ENCODE data around the gene SLC38A2.

Gene SLC38A2

DNA sequence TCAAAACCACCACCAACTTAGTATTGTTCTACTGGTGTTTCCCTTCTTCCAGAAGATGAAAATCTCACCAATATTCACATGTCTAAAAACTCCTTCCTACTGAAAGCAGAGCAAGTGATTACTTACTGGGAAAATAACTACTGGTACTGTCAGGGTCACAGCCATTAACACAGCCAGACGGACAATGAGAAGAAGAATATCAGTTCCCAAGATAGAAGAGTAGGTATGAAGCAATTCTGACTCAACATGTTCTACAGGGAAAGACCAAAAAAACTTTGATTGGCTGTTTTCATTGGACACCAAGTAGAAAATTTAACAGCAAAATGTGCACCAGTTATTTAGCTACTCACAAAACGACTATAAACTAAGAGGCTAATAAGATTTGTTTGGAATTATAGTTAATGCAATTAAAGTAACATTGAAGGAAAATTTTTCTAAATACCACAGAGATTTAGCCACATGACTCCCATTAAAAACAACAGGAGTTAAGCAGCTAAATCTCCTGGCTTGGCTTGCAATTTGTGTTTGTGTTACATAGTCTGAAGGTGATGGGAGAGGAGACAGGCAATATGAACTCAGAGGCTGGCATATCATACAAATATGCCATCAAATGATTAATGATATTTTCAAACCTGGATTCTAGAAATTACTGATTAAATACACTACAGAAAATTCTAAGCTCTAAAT lies 9.5 kb downstream of the SLC38A2 start:
- DNase-seq (ENCODE audit: low spot score) (no peak), FAIRE-seq (no peak)

DNA sequence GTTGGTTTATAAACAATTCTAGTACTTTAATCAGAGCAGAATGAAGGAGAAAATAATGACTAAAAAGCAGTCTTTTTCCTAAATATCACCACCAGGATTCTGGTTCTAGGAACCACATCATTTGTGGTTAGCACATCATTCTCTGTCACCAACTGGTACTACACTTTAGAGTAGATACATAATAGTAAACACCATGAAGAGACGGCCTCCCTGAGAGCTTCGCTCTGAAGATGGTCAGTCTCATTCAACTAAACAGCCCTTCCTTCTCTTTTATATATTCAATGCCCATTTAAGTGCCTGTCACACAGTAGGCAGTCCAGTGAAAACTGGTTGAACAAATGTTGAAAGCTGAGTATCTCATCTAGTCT lies 10.9 kb downstream of the SLC38A2 start:
- no peak for DNase-seq (ENCODE audit: low spot score)
- no peak for FAIRE-seq

DNA sequence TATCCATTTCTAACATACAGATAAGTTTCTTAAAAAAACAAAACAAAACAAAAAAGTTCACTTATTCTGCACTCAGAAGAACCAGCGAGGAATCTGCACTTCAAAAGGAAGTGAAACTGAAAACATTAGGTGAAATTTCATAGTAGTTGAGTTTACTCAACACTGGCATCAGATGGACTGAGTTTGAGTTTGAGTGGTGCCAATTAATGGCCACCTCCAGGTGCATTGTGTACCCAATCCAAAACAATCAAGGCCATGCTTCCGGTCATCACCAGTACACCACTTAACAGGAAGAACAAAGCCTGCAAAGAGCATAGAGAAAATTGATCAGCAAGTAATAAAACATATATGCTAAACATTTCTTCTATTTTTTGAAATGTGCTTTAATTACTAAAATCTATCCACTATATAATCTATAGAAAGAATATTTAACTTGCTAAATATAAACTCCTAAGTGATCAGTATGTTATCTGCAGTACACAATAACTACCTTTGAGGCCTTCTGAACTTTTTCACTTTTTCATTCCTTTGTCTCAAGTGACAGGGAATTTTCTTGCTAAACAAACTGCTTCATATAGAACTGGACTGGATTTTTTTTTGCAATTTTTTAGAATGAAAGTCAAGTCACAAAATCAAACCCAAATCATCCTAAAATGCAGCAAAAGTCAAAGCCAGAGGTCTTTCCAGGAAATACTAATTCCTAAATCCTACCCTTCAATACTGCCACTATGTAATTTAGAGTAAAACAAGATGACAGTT lies 11.5 kb downstream of the SLC38A2 start:
- no peak for FAIRE-seq
- no peak for DNase-seq (ENCODE audit: low spot score)

DNA sequence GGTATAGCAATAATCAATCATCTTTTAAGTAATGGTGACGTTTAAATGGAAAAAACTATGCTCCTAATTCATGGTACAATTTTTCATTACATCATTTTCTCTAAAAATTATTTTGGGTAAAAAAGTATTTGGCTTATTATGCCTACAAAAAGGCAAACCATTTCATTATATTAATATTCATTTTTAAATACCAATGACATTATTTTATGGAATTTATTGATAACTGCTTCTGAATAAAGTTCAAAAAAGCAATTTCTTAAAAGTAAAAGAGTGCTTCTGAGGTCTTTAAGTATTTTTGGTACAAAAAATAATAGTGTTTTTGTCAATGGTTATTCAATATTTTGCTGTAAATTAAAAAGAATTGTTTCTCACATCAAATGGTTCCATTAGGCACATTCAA lies 12.2 kb downstream of the SLC38A2 start:
- DNase-seq (ENCODE audit: low spot score) (no peak), FAIRE-seq (no peak)

DNA sequence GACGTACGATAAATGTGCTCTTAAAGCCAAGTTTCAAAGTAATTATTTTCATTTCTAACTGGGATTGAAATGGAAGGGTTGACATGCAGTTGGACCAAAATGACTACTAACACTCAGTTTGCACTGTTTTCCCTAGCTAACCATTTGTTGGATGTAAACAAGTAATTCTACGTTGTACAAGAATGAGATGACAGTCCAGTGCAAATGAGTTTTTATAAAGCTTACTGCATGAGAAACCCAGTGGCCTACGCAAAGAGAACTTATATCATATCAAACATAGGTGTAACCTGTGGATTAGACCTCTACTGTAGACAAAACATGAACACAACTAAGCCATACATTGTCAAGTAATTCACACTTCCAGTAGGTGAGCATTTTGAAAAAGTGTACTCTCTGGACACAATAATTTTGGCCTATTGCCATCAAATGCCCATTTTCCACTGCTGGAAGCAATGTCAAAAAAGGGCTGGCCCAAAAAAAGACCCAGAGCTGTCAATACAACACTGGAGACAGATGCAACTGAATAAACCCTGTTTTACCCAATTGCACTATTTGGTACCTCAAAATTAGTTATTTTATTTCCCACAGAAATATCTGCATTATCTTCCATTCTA lies 12.8 kb downstream of the SLC38A2 start:
- no peak for FAIRE-seq
- no peak for DNase-seq (ENCODE audit: low spot score)

DNA sequence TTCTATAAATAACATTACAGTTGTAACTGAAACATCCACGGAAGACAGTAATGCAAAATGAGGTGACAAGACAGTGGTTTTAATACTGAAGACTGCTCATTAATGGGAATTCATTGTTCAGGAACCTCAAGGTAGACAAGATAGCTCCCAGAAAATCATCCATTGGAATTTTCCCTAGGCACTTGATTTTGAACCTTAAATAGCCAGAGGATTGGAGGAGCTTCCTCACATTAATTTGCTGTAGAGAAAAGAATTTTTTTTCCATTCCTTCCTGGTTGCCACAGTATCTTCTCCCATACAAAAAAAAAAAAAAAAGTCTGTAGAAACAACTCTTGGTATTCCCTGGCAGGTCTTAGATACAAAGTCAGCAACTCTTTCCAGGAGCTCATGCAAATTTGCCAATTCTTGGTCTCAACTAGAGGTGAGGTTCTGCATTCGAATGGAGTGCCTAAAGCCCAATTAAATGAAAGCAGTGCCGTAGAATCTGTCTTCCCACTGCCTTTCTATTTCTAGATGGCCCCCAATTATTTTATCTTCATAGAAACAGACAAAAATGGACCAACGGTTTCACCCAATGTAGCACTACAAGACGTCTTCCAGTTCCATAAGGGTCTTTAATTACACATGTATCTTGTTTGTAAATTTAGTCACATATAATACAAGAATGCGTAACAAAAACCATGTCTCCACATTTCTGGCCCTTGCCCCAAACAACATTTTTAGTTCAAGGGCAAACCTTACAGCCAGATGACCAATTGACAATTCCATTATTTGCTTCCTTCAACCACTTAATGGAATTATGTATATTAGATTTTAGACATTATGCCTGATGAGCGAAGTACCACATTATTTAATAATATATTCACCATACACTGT lies 13.5 kb downstream of the SLC38A2 start:
- DNase-seq (ENCODE audit: low spot score) (no peak), FAIRE-seq (no peak)

DNA sequence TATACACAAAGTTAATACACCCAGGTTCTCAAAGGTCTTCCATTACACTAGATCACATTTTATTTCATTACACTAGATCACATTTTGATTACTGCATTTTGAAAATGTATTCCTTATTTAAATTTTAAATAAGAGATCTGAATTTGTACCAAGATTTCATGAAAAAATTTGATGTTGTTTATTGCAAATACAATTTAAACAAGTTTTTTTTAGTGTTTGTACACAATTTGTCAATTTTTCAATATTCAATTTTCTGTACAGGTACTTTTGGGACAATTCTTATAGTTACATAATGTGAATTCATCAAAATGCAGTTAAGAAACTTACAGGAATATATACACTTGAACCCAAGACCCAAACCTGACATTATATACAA lies 14.3 kb downstream of the SLC38A2 start:
- no peak for DNase-seq (ENCODE audit: low spot score)
- FAIRE-seq: no peak

DNA sequence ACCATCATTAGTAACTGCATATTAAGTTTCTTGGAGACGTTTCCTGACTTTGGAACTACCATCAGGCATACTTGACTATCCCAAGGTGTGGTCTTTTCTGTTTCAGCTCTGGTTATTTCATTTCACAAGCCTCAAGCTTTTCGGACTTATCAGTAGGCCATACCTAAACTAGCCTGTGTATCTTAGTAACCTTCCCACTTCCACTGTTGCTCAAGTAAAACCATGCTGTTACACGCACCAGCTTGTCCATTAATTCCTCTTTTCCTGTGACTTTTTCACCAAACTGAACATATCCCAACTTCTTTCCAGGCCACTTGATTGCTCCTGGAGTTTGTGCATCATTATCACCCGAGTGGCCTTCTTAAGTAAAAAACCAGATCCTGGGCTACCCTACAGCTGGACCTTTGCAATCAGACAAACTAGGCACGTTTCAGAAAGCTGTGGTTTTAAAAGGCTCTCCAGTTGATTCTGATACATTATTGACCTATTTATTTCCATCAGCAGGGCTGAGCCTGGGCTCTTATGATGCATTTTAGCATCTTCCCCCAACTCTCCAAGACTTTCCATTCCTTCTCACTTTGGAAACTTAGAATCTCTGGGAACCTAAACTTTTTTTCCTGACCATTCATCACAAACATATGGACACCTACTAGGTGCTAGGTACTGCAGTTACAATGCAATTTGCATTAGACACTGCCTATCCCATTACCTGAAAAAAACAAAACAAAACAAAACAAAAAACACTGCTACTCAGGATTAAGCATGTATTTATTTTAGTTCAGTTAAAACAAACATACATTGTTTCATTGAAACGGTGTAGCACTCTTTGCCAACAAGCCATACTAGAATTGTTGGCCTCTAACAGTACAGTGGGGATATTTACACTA lies 14.9 kb downstream of the SLC38A2 start:
- DNase-seq (ENCODE audit: low spot score) (no peak), FAIRE-seq (no peak)

DNA sequence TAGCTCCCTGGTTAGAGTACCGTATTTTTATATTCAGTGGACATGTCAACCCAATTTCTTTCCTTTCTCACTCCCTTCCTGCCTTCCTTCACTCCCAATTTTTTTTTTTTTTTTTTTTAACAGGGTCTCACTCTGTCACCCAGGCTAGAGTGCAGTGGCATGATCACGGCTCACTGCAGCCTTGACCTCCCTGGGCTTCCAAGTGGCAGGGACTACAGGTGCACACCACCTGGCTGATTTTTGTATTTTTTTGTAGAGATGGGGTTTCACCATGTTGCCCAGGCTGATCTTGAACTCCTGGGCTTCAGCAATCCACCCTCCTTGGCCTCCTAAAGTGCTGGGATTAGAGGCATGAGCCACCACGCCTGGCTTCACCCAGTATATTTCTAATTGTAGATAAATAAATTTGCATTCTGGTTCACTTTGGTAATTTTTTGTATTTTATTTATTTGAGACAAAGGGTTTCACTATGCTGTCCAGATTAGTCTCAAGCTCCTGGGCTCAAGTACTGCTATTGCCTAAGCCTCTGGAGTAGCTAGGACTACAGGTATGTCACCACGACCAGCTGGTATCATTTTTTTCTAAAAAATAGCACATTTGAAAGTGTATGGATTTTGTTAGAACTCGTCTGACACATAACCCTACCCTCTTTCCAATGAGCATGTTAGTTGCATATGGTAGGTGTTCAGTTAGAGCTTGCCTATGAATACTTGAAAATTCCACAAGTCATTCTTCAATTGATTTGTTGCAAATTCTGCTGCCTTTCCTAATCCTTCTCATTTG lies 15.7 kb downstream of the SLC38A2 start:
- FAIRE-seq (no peak), DNase-seq (ENCODE audit: low spot score) (no peak)

DNA sequence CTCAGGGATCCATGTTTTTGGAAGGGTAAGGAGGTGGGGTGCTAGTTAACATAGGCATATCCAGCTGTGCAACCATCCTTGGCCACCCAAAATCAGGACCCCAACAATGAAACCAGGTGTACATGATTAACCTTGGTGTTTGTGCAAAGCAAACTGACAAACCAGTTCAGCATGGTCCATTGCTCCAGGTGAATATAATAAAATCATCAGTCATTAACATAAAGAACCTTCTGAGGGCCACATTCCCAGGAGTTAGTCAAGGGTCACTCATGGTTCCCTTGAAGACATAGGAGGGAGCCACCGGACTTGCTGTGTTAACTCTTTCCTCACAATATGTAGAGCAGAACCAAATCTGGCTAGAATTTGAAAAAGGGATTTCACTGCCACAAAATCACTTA lies 17.8 kb downstream of the SLC38A2 start:
- FAIRE-seq: no peak
- no peak for DNase-seq (ENCODE audit: low spot score)

DNA sequence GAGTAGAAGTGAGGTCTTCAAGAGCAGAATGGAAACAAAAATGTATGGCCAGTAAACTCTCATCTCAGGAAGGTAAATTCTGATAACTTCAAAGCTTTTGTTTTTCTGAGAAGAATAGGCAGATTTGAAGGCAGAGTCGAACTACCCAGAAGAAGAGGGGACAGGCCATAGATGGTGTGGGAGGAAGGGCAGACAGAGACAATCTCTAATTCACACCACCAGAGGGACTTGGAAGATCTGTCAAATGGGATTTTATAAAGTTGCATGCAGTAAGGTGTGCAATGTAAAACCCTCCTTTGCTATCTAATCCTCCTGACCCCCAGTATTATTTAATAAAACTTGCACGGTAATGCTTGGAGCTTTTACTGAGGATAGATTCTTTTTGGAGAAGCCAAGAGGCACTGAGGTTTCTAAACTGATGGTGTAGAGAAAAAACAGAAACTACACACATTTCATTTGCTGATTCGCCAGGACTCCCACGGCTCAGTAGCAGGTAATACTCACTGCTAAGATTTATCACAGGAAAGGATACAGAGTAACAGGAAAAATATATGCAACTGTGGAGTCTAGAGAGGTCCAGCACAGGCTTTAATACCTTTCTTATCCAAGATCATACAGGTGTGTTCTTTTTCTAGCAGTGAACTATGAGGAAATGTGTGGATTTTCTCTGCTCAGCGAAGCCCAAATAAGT lies 18.3 kb downstream of the SLC38A2 start:
- DNase-seq (ENCODE audit: low spot score) (no peak), FAIRE-seq (no peak)

DNA sequence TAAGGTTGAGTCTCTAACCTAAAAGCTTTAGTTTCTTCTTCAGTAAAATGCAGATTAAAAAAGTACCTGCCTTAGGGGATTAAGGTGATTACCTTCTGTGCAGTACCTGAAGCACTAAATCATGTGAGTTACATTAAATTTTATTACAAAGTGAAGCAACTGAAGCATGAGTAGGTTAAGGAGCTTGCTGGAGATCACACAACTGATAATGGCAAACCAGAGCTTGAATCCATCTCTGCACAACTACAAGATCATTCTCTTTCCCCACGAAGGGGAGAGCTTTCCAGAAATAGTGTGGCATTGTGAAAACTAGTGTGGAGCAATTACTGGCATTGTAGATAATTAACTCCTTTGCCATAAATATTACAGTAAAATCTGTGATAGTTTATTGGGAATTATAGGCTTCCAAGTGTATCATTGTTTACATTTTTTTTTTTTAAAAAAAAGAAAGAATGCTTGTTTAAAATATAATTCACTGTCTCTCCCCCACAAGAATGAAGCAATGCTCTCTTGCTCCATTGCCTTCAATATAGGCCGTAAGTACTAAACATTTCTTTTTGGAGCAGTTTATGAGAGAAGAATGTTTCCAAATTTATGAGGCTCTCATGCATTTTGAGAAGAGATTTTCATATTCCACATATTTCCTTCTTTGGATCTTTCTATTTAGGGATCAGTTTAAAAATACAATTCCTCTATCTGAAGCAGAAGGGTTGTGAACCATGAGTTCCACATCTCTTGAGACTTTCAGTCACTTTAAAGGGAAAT lies 20.5 kb downstream of the SLC38A2 start:
- DNase-seq (ENCODE audit: low spot score): no peak
- no peak for FAIRE-seq

DNA sequence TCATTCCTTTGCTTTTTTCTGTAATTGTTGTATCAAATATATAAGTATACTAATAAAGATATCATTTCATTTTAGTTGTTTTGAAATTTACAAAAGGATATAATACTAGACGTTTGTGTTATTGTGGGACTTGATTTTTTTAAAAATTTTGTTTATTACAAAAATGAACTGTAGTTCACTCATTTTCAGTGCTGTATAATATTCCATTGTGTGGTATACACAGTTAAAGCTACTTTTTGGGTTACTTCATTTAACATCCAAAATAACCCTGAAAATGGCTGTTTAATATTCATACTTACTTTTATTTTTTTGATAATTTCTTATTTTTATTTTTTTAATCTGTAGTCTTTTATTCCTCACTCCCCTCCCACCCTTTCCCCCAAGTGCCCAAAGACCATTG lies 21.4 kb downstream of the SLC38A2 start:
- no peak for DNase-seq (ENCODE audit: low spot score)
- no peak for FAIRE-seq

DNA sequence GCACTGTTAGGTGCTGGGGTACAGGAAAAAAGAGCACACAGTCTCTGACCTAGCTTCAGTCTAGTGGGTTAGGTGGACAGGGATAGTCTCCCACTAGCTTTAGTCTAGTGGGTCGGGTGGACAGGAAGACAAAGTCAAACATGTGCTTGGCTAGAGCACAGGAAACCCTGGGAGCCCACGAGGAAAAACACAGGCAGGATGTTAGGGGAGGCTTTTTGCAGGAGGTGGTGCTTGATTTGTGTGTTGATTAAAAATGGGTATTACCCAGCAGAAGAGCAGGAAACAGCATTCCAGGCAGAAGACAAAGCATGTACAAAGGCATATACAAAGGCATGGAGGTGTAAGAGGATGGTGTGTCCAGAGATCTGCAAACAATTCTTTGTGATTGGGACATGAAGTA lies 23.3 kb downstream of the SLC38A2 start:
- DNase-seq (ENCODE audit: low spot score) (no peak), FAIRE-seq (no peak)

DNA sequence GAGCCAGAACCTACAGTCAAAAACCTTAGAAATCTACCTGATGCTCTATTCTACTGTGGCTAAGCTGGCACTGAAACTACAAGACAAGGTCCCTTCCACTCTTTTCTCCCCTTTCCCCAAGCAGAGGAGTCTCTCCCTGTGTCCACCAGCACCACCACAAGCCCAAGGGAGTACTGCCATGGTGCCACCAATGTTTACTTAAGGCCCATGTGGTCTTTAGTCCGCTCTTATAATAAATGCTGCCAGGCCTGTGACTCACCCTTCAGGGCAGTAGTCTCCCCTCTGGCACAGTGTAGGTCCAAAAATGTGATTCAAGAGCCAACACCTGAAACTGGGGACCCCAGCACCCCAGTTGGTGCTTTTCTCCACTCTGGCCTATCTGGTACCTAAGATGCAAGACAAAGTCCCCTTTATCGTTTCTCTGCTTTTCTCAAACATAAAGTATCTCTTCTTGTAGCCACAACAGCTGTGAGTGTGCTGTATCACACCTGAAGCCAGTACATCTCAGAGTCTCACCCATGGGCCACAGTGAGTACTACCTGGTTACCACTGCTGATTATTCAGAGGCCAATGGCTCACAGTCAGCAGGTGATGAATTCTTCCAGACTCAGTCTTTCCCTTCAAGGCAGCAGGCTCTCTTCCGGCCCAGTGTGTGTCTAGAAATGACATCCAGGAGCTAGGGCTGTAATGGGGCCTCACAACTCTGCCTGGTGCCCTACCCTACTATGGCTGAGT lies 29.3 kb downstream of the SLC38A2 start:
- DNase-seq (ENCODE audit: low spot score): no peak
- FAIRE-seq: no peak

DNA sequence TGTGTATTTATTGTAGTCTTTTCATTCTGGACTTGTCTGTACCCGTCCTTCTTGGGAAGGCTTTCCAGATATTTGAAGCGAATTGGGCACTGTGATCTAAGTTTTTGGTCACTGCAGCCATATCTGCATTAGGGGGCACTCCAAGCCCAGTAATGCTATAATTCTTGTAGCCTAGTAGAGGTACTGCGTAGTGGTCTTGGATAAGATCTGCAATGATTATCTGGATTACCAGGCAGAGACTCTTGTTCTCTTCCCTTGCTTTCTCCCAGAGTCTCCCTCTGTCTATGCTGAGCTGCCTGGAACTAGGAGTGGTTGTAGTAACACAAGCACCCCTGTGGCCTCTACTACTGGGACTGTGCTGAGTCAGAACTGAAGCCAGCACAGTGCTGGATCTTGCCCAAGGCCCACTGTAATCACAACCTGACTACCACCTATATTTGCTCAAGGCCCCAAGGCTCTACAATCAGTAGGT lies 30.0 kb downstream of the SLC38A2 start:
- FAIRE-seq: no peak

DNA sequence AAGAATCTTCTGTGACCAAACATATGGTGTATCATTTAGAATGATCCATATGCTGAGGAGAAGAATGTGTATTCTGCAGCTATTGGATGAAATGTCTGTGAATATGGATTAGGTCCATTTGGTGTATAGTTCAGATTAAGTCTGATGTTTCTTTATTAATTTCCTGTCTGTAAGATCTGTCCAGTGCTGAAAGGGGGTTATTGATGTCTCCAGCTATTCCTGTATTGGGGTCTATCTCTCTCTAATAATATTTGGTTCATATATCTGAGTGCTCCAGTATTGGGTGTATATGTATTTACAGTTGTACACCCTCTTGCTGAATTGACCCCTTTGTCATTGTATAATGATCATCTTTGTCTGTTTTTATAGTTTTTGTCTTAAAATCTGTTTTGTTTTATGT lies 33.5 kb downstream of the SLC38A2 start:
- DNase-seq (ENCODE audit: low spot score) (no peak), FAIRE-seq (no peak)

More for the DNA sequence above, 30.0 kb downstream of the SLC38A2 start:
- DNase-seq (ENCODE audit: low spot score): no peak

DNA sequence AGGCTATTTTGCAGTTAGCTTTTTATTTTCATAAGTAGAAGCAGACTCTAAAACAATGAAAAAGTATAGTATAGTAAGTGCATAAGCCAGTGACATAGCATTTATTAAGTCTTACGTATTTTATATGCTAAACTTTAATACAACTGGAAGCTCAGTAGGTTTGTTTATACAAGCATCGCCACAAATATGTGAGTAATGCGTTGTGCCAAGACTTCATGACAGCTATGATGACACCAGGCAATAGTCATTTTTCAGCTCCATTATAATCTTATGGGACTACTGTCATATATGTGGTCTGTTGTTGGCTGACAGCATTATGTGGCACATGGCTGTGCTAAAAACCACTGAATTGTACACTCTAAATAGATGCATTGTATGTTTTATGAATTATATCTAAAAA lies 40.3 kb downstream of the SLC38A2 start:
- no peak for FAIRE-seq
- DNase-seq (ENCODE audit: low spot score): peak; percentile 27

Measured in urothelium cell line (cell line).